A549 (cell line): ENCODE results near the gene GPR15. TPM values are rescaled to one million over a fixed set of nuclear protein-coding genes. Genes with fewer than 3 reads are reported as not detected.
A peak's percentile ranks its signal among the peaks of the same experiment; 100 is the strongest.

ENCODE experiments used
- ATAC-seq, 2 experiments: fragments of 200-7000 bp in 1 of 2; fragments of >200 bp in 1 of 2; cut with Nextera tagmentation in 1 of 2; cut with Tn5 transposase in 1 of 2; 3 replicates each; pipeline versions ENCODE4 v1.8.0 to v1.9.1; 2018 to 2020; ENCODE audit warnings: mild to moderate bottlenecking in 1 of 2, moderate library complexity in 1 of 2
- CTCF ChIA-PET: fragments of 300-600 bp; sonication (Branson Sonifier 250); formaldehyde crosslinking; extraction: SDS; loops from one replicate; lab custom pipeline; 2021; ENCODE audit warnings: antibody characterized with exemption, inconsistent platforms; lab: Yijun Ruan, JAX
- POLR2A ChIA-PET: fragments of 350-600 bp; formaldehyde crosslinking; extraction: SDS; loops from one replicate; lab custom pipeline; 2021; ENCODE audit warnings: antibody characterized with exemption, inconsistent platforms; lab: Yijun Ruan, JAX
- DNase-seq, 2 experiments: peaks; one replicate each; pipeline versions ENCODE4 v3.0.0 to v3.0.0-alpha.2; 2011 to 2016; ENCODE audit warnings: low read depth in 1 of 2, low spot score in 1 of 2
- FAIRE-seq: peaks from 2 replicates; lab custom pipeline; 2011; peaks lifted over from hg19 to GRCh38; lab: Jason Lieb, UNC
- H3K27ac ChIP-seq, 2 experiments: fragments of >200 bp; sonication (Bioruptor Twin); formaldehyde crosslinking; 3 replicates each; pipeline ENCODE4 v1.5.1; 2016 to 2017
- H3K4me1 ChIP-seq: fragments of >200 bp; sonication (Bioruptor Twin); formaldehyde crosslinking; 3 replicates; pipeline ENCODE4 v1.6.1; 2016
- H3K4me2 ChIP-seq: fragments of >200 bp; sonication (Bioruptor Twin); formaldehyde crosslinking; 3 replicates; pipeline ENCODE4 v1.6.1; 2016
- H3K4me3 ChIP-seq: fragments of >200 bp; sonication (Bioruptor Twin); formaldehyde crosslinking; 3 replicates; pipeline ENCODE4 v1.5.1; 2016
- H3K9me3 ChIP-seq: fragments of >200 bp; sonication (Bioruptor Twin); formaldehyde crosslinking; 3 replicates; pipeline ENCODE4 v1.6.1; 2016
- BHLHE40 ChIP-seq: IDR thresholded peaks from 2 replicates; pipeline ENCODE4 v1.6.1; 2012; ENCODE audit warnings: low read depth, low read length, inconsistent platforms
- CTCF ChIP-seq: fragments of >200 bp; sonication (Bioruptor Twin); formaldehyde crosslinking; IDR thresholded peaks from 3 replicates; pipeline ENCODE4 v1.5.1; 2016
- ELK1 ChIP-seq: fragments of 150-350 bp; IDR thresholded peaks from 2 replicates; pipeline ENCODE4 v1.6.1; 2014; ENCODE audit warnings: low read depth, mild to moderate bottlenecking, low read length
- FOSB ChIP-seq: fragments of 250-450 bp; sonication (Bioruptor Pico); IDR thresholded peaks from 2 replicates; pipeline ENCODE4 v1.5.0; 2020; ENCODE audit warnings: mild to moderate bottlenecking, moderate library complexity
- FOSL2 ChIP-seq, 2 experiments: fragments of 450-650 bp in 1 of 2; fragments of >200 bp in 1 of 2; sonication (Bioruptor Twin) in 1 of 2; formaldehyde crosslinking; IDR thresholded peaks; 2 replicates each; pipeline versions ENCODE4 v1.5.0 to v1.6.1; 2016 to 2020; ENCODE audit warnings: mild to moderate bottlenecking in 1 of 2, moderate library complexity in 1 of 2
- GATA3 ChIP-seq: IDR thresholded peaks from 2 replicates; pipeline ENCODE4 v1.6.1; 2012; ENCODE audit warnings: borderline replicate concordance
- HOXA7 ChIP-seq: fragments of 250-450 bp; sonication (Bioruptor Pico); IDR thresholded peaks from 2 replicates; pipeline ENCODE4 v1.5.0; 2020; ENCODE audit warnings: mild to moderate bottlenecking, moderate library complexity
- MAFK ChIP-seq: fragments of 450-650 bp; IDR thresholded peaks from 2 replicates; pipeline ENCODE4 v1.6.1; 2014; ENCODE audit not compliant: partially characterized antibody
- MAZ ChIP-seq: fragments of 150-350 bp; IDR thresholded peaks from 2 replicates; pipeline ENCODE4 v1.6.1; 2014; ENCODE audit warnings: antibody characterized with exemption, low read depth, low read length, borderline replicate concordance
- MYC ChIP-seq: IDR thresholded peaks from 2 replicates; pipeline ENCODE4 v1.6.1; 2012; ENCODE audit warnings: mild to moderate bottlenecking, inconsistent platforms, low read length, improper control_type of control experiment, borderline replicate concordance
- NFE2L2 ChIP-seq: fragments of 150-350 bp; conservative IDR thresholded peaks from 2 replicates; pipeline ENCODE4 v1.6.1; 2014; ENCODE audit warnings: low read length
- NR3C1 ChIP-seq: fragments of >200 bp; sonication (Bioruptor Twin); formaldehyde crosslinking; IDR thresholded peaks from 3 replicates; pipeline ENCODE4 v1.6.1; 2017
- REST ChIP-seq: fragments of 200-600 bp; sonication (generic); IDR thresholded peaks from 2 replicates; pipeline ENCODE4 v1.6.1; 2016; ENCODE audit warnings: antibody characterized with exemption, mild to moderate bottlenecking, moderate library complexity
- SMC3 ChIP-seq: fragments of >200 bp; sonication (Bioruptor Twin); formaldehyde crosslinking; IDR thresholded peaks from 3 replicates; pipeline ENCODE4 v1.6.1; 2018; ENCODE audit warnings: inconsistent platforms
- ZSCAN20 ChIP-seq: fragments of 250-450 bp; sonication (Bioruptor Pico); IDR thresholded peaks from 2 replicates; pipeline ENCODE4 v1.8.0; 2022; ENCODE audit warnings: mild to moderate bottlenecking, moderate library complexity
- WGBS: methylation state at CpG from one replicate; pipeline ENCODE4 v1.1.6; 2017; ENCODE audit errors: missing lambda C conversion rate; 5-methylcytosine and 5-hydroxymethylcytosine counted together
- polyA plus RNA-seq, 4 experiments: library from polyadenylated mRNA; depleted of rRNA in 3 of 4; stranded (reverse); fragments of >200 nt; fragmentation: RNase III in 1 of 4; extraction: RNeasy Plus Mini Kit Qiagen cat#74134 plus additional on column Dnase treatment in 1 of 4; gene quantifications; 2 replicates in 3 of 4; 3 replicates in 1 of 4; pipeline ENCODE4 v1.2.3, GENCODE V29; 2011 to 2017

The GPR15 gene
- polyA plus RNA-seq, 2 of the 4 experiments (the other 2 are of a cell fraction), result not detected

GRCh38 chr3:98513736-98514135, 18.0 kb upstream of the GPR15 start:
- Histone ChIP-seq H3K4me1 (peaks cover 6% of the 10 kb centered on the region; the same call in 1 of the 3 replicates), H3K4me3 (no peak overlapping the region), H3K27ac (no peak overlapping the region), H3K4me2 (no peak overlapping the region), H3K9me3 (no peaks in the 10 kb centered on the region)
- no peak for ATAC-seq
- 97% methylated on average over 3 of the region's 3 CpGs for WGBS
- DNase-seq, result no peak
- TF ChIP-seq ZSCAN20 (CRISPR knock-in tag), result no peak
- TF ChIP-seq MAZ, result no peak
- FAIRE-seq, result no peak
- ChIA-PET POLR2A (no interaction called here), CTCF (interaction anchor here (1.2 kb wide), 1 partner anchor 474 kb away, joined by 3 read pairs; no protein-coding TSS in a partner anchor)

GRCh38 chr3:98514948-98515347, 16.8 kb upstream of the GPR15 start:
- no peak for ATAC-seq

GRCh38 chr3:98518816-98519215, 13.0 kb upstream of the GPR15 start:
- WGBS, result 94% methylated on average over 2 of the region's 2 CpGs
- CTCF ChIA-PET, result no interaction called here
- Histone ChIP-seq H3K4me2 (no peak overlapping the region), H3K4me3 (no peak overlapping the region), H3K27ac (no peak overlapping the region), H3K9me3 (no peaks in the 10 kb centered on the region), H3K4me1 (peaks cover 8% of the 10 kb centered on the region; the same call in 2 of the 3 replicates)
- TF ChIP-seq GATA3 (no peak), NR3C1 (no peak), FOSB (CRISPR knock-in tag) (no peak), SMC3 (no peak)
- FAIRE-seq (no peak), DNase-seq (no peak), ATAC-seq (no peak)
- POLR2A ChIA-PET, result no interaction called here

More at GRCh38 chr3:98514948-98515347, 16.8 kb upstream of the GPR15 start:
- FAIRE-seq (no peak), DNase-seq (no peak)
- Histone ChIP-seq H3K9me3 (no peaks in the 10 kb centered on the region), H3K27ac (no peak overlapping the region), H3K4me3 (no peak overlapping the region), H3K4me2 (no peak overlapping the region), H3K4me1 (peaks cover 6% of the 10 kb centered on the region; the same call in 1 of the 3 replicates)
- TF ChIP-seq CTCF, result no peak
- TF ChIP-seq BHLHE40, result no peak
- ChIA-PET CTCF (no interaction called here), POLR2A (no interaction called here)
- WGBS, result 98% methylated on average over 1 of the region's 1 CpG

- CTCF ChIA-PET, result no interaction called here
- ATAC-seq (no peak), DNase-seq (no peak), FAIRE-seq (no peak)
- TF ChIP-seq HOXA7, result no peak
- no peak for TF ChIP-seq ELK1
- TF ChIP-seq FOSL2 (IDR thresholded peaks at IDR 0.05), result no peak
- peak; percentile 4; the same call in 1 of the 2 replicates for TF ChIP-seq FOSL2 (CRISPR knock-in tag; IDR thresholded peaks at IDR 0.05)
- WGBS, result 93% methylated on average over 1 of the region's 1 CpG
- no peak overlapping the region for H3K4me2 ChIP-seq
- H3K4me1 ChIP-seq, result peaks cover 8% of the 10 kb centered on the region; the same call in 2 of the 3 replicates
- no peak overlapping the region for H3K4me3 ChIP-seq
- H3K27ac ChIP-seq, result no peak overlapping the region
- POLR2A ChIA-PET, result no interaction called here
- H3K9me3 ChIP-seq, result no peaks in the 10 kb centered on the region
These were observed 12.4 kb upstream of the GPR15 start for GRCh38 chr3:98519351-98519750.

- ATAC-seq, result peak; percentile 77 to 78
- no peak for FAIRE-seq
- no peaks in the 10 kb centered on the region for H3K9me3 ChIP-seq
- H3K4me2 ChIP-seq, result peak overlapping the region; percentile 66
- DNase-seq, result peak; percentile 25 to 59
- peak overlapping the region; percentile 92 for H3K4me3 ChIP-seq
- ChIA-PET POLR2A (interaction anchor here (1.0 to 1.4 kb wide), 3 partner anchors 37 to 758 kb away, joined by 3 to 10 read pairs (median 4); partner anchors contain the start of genes ARL6 and CPOX), CTCF (interaction anchor here (0.9 to 1.2 kb wide), 3 partner anchors 15 to 73 kb away, joined by 3 read pairs; no protein-coding TSS in a partner anchor)
- 2% methylated on average over 16 of the region's 16 CpGs for WGBS
- peaks cover 8% of the 10 kb centered on the region; the same call in 2 of the 3 replicates for H3K4me1 ChIP-seq
- peak overlapping the region; percentile 95 to 97 for H3K27ac ChIP-seq
- TF ChIP-seq REST (peak; percentile 32; the same call in 1 of the 2 replicates), MAFK (peak; percentile 39), MYC (no peak), NFE2L2 (no peak)
These were observed 9.8 kb upstream of the GPR15 start for GRCh38 chr3:98521897-98522543.
